Endothelial cell of umbilical vein (primary cell): ENCODE measurements around the gene MCEMP1. TPM values are rescaled to one million over a fixed set of nuclear protein-coding genes. Genes with fewer than 3 reads are reported as not detected.

ENCODE experiments used
- Bru-seq: library from RNA; stranded (reverse); fragments of 400-500 nt; gene quantifications from one replicate; lab custom pipeline; 2021; lab: Mats Ljungman, UMichigan
- BruChase-seq, 2 experiments: library from RNA; stranded (reverse); fragments of 400-500 nt; gene quantifications; one replicate each; lab custom pipeline; 2021; lab: Mats Ljungman, UMichigan
- BruUV-seq: library from RNA; stranded (reverse); fragments of 400-500 nt; replicated peaks from 2 replicates; lab custom pipeline; 2021; lab: Mats Ljungman, UMichigan
- CTCF ChIA-PET: fragments of 300-600, 350-600 bp; sonication (Branson Sonifier 250); formaldehyde crosslinking; loops from one replicate; lab custom pipeline; 2021; ENCODE audit warnings: antibody characterized with exemption, inconsistent platforms; lab: Charles Lee
- POLR2A ChIA-PET: fragments of 300-600, 350-600 bp; sonication (Branson Sonifier 250); formaldehyde crosslinking; loops from one replicate; lab custom pipeline; 2021; ENCODE audit warnings: antibody characterized with exemption, inconsistent platforms; lab: Charles Lee
- DNase-seq: peaks from one replicate; pipeline ENCODE4 v3.0.0-alpha.2; 2011; ENCODE audit warnings: low read depth, low spot score
- FAIRE-seq: peaks from 2 replicates; lab custom pipeline; 2011; peaks lifted over from hg19 to GRCh38; lab: Jason Lieb, UNC
- H2AFZ ChIP-seq: 2 replicates; pipeline ENCODE4 v1.6.0; 2012; ENCODE audit warnings: low read depth, low read length, control low read depth, inconsistent platforms
- H3K27ac ChIP-seq: 2 replicates; pipeline ENCODE4 v1.5.1; 2011; ENCODE audit warnings: low read depth, mild to moderate bottlenecking, control low read depth, low read length, moderate library complexity; ENCODE audit not compliant: insufficient read depth
- H3K27me3 ChIP-seq, 2 experiments: 2 replicates each; pipeline versions ENCODE4 v1.6.0 to v1.6.1; 2011; ENCODE audit warnings: low read length in 2 of 2, mixed read lengths in 1 of 2; ENCODE audit not compliant: control insufficient read depth in 2 of 2, insufficient read depth in 2 of 2
- H3K36me3 ChIP-seq, 2 experiments: 2 replicates in 1 of 2; 3 replicates in 1 of 2; pipeline ENCODE4 v1.5.1; 2011; ENCODE audit warnings: low read length in 2 of 2, mild to moderate bottlenecking in 1 of 2, moderate library complexity in 1 of 2; ENCODE audit not compliant: control insufficient read depth in 2 of 2, insufficient read depth in 2 of 2; ENCODE audit errors: extremely low read depth in 1 of 2
- H3K4me1 ChIP-seq: 3 replicates; pipeline ENCODE4 v1.5.1; 2011; ENCODE audit warnings: mild to moderate bottlenecking, low read length; ENCODE audit not compliant: control insufficient read depth, insufficient read depth; ENCODE audit errors: extremely low read depth
- H3K4me2 ChIP-seq: 2 replicates; pipeline ENCODE4 v1.6.1; 2011; ENCODE audit warnings: low read length, control low read depth, mixed read lengths; ENCODE audit not compliant: insufficient read depth
- H3K4me3 ChIP-seq, 3 experiments: fragments of 200-600 bp in 1 of 3; sonication (generic), shearing (Covaris generic) in 1 of 3; replicated peaks in 1 of 3; 2 replicates each; pipeline ENCODE4 v1.5.1; 2011 to 2016; ENCODE audit warnings: control low read depth in 3 of 3, low read length in 3 of 3, mild to moderate bottlenecking in 2 of 3, inconsistent platforms in 1 of 3, low read depth in 1 of 3, moderate library complexity in 1 of 3; ENCODE audit not compliant: insufficient read depth in 1 of 3
- H3K79me2 ChIP-seq: 2 replicates; pipeline ENCODE4 v1.6.0; 2012; ENCODE audit warnings: low read length, inconsistent platforms; ENCODE audit not compliant: control insufficient read depth, insufficient read depth
- H3K9ac ChIP-seq: replicated peaks from 2 replicates; pipeline ENCODE3; 2011; ENCODE audit warnings: low read length, control low read depth; ENCODE audit not compliant: insufficient read depth; ENCODE audit errors: extremely low read depth
- H3K9me1 ChIP-seq: replicated peaks from 3 replicates; pipeline ENCODE4 v1.6.0; 2011; ENCODE audit warnings: mild to moderate bottlenecking, low read length; ENCODE audit not compliant: control insufficient read depth, insufficient read depth; ENCODE audit errors: extremely low read depth
- H3K9me3 ChIP-seq: replicated peaks from 2 replicates; pipeline ENCODE4 v1.5.1; 2012; ENCODE audit warnings: low read length, inconsistent platforms; ENCODE audit not compliant: control insufficient read depth, insufficient read depth
- H4K20me1 ChIP-seq: replicated peaks from 2 replicates; pipeline ENCODE3; 2011; ENCODE audit warnings: mild to moderate bottlenecking, low read length; ENCODE audit not compliant: control insufficient read depth, insufficient read depth; ENCODE audit errors: extremely low read depth
- EZH2 ChIP-seq: IDR thresholded peaks from 2 replicates; pipeline ENCODE4 v1.6.1; 2012; ENCODE audit warnings: borderline replicate concordance, low read depth, mild to moderate bottlenecking, moderate library complexity, low read length, inconsistent platforms; ENCODE audit not compliant: severe bottlenecking
- FOS ChIP-seq: IDR thresholded peaks from 2 replicates; pipeline ENCODE4 v1.6.1; 2011; ENCODE audit warnings: mild to moderate bottlenecking, low read length, moderate library complexity, borderline replicate concordance; ENCODE audit not compliant: insufficient read depth
- GATA2 ChIP-seq: IDR thresholded peaks from 2 replicates; pipeline ENCODE4 v1.7.0; 2011; ENCODE audit warnings: low read depth, mild to moderate bottlenecking, moderate library complexity, mixed read lengths, low read length; ENCODE audit not compliant: insufficient read length, insufficient read depth
- JUN ChIP-seq: IDR thresholded peaks from 2 replicates; pipeline ENCODE4 v1.6.1; 2011; ENCODE audit warnings: borderline replicate concordance, low read depth; ENCODE audit not compliant: insufficient read length, insufficient read depth
- MAX ChIP-seq: IDR thresholded peaks from 2 replicates; pipeline ENCODE4 v1.6.1; 2011; ENCODE audit not compliant: insufficient read depth, insufficient read length
- MYC ChIP-seq: IDR thresholded peaks from one replicate; pipeline ENCODE4 v1.6.1; 2011; ENCODE audit warnings: mild to moderate bottlenecking, low read depth, low read length
- POLR2A ChIP-seq: IDR thresholded peaks from 2 replicates; pipeline ENCODE4 v1.6.1; 2012; ENCODE audit warnings: low read depth, mild to moderate bottlenecking, control low read depth, low read length
- POLR2AphosphoS5 ChIP-seq: IDR thresholded peaks from 2 replicates; pipeline ENCODE4 v1.6.1; 2012; ENCODE audit warnings: low read depth, mild to moderate bottlenecking, control low read depth, low read length, moderate library complexity; ENCODE audit not compliant: insufficient read depth
- dilution Hi-C: fragments of 300-500 bp; cut with MboI; formaldehyde crosslinking; loops from one replicate; pipeline ENCODE4 v1.15.0; 2019; ENCODE audit warnings: low sequenced_read_pairs; ENCODE audit not compliant: extremely low pct_ligation_motif_present
- intact Hi-C: fragments of 100-400 bp; cut with micrococcal nuclease; formaldehyde crosslinking; loops from one replicate; pipeline ENCODE4 v1.10.0; 2022
- long read RNA-seq: library from polyadenylated mRNA; stranded (forward); transcript quantifications from one replicate; pipeline ENCODE4 v2.0.0, GENCODE V29; 2021
- polyA minus RNA-seq, 3 experiments: library from RNA; depleted of rRNA, polyadenylated mRNA; stranded (reverse); fragments of >200 nt; gene quantifications; 1 replicate in 1 of 3; 2 replicates in 2 of 3; pipeline ENCODE4 v1.2.3, GENCODE V29; 2011
- polyA plus RNA-seq, 4 experiments: library from polyadenylated mRNA; depleted of rRNA in 3 of 4; stranded (reverse) in 3 of 4; unstranded in 1 of 4; fragments of >200 nt; gene quantifications; 2 replicates each; pipeline versions ENCODE4 v1.2.1 to v1.2.3, GENCODE V29; 2011 to 2012; ENCODE audit warnings: missing spikeins in 1 of 4
- total RNA-seq: library from RNA; stranded (reverse); gene quantifications from 2 replicates; pipeline ENCODE4 v1.2.3, GENCODE V29; 2021
- TF ChIP-seq, protein P1 (sequence below), 2 donors: IDR thresholded peaks; 1 replicate in 1 of 2; 2 replicates in 1 of 2; pipeline ENCODE4 v1.5.1; 2011; ENCODE audit warnings: low read length in 2 of 2, mild to moderate bottlenecking in 2 of 2, moderate library complexity in 2 of 2, control low read depth in 1 of 2, inconsistent platforms in 1 of 2, low read depth in 1 of 2; ENCODE audit not compliant: insufficient read depth in 1 of 2; ENCODE audit errors: extremely low read depth in 1 of 2

MCEMP1 gene, protein sequence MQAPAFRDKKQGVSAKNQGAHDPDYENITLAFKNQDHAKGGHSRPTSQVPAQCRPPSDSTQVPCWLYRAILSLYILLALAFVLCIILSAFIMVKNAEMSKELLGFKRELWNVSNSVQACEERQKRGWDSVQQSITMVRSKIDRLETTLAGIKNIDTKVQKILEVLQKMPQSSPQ
- not detected in 2 replicates for total RNA-seq
- not detected in 2 replicates for polyA plus RNA-seq
- 0.06 TPM in 1 of 2 replicates, not detected in the other for polyA plus RNA-seq (2011; cell fraction: cytosol; rRNA removed)
- polyA plus RNA-seq (2011; cell fraction: nucleus; rRNA removed): not detected in 2 replicates
- not detected in 2 replicates for polyA plus RNA-seq (2012)
- not detected in 2 replicates for polyA minus RNA-seq
- not detected for polyA minus RNA-seq (2011; cell fraction: cytosol; rRNA and poly(A)+ RNA removed)
- not detected in 2 replicates for polyA minus RNA-seq (2011; cell fraction: nucleus; rRNA and poly(A)+ RNA removed)
- not detected for Bru-seq, nascent RNA
- not detected for BruChase-seq, experiment 1, labeled RNA remaining after a 6-hour chase
- not detected for BruChase-seq, experiment 2, labeled RNA remaining after a 2-hour chase
- long read RNA-seq: 0 reads

DNA sequence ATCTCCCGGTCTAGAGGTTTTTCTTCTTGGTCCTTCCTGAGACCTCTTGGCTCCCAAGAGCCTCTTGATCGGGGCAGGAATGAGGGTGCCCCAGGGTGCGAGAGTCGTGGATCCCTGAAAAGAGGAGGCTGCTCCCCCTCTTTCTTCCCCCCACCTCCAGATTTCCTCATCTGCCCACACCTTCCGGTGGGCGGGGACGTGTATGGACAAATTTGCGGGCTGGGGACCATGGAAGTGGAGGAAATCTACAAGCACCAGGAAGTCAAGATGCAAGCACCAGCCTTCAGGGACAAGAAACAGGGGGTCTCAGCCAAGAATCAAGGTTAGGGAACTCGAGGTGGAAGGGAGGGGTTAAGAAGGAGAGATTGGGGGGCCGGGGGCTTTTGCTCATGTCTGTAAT, at the start of gene MCEMP1:
TSS of gene MCEMP1 (plus strand) at position 237 of the 400 bp plus-strand sequence. CDS start at position 268, 31 bp downstream.
- no TSS peak for BruUV-seq
- H3K9me1 ChIP-seq: no peaks in the 10 kb centered on the region
- no peaks in the 10 kb centered on the region for H4K20me1 ChIP-seq
- H3K27ac ChIP-seq: no peak within 1 kb of the TSS
- ChIA-PET POLR2A (no interaction called here), CTCF (interaction anchor here (1.1 kb wide), 1 partner anchor 109 kb away, joined by 8 read pairs; no protein-coding TSS in a partner anchor)
- TF ChIP-seq EZH2: no peak
- TF ChIP-seq, protein P1, sequence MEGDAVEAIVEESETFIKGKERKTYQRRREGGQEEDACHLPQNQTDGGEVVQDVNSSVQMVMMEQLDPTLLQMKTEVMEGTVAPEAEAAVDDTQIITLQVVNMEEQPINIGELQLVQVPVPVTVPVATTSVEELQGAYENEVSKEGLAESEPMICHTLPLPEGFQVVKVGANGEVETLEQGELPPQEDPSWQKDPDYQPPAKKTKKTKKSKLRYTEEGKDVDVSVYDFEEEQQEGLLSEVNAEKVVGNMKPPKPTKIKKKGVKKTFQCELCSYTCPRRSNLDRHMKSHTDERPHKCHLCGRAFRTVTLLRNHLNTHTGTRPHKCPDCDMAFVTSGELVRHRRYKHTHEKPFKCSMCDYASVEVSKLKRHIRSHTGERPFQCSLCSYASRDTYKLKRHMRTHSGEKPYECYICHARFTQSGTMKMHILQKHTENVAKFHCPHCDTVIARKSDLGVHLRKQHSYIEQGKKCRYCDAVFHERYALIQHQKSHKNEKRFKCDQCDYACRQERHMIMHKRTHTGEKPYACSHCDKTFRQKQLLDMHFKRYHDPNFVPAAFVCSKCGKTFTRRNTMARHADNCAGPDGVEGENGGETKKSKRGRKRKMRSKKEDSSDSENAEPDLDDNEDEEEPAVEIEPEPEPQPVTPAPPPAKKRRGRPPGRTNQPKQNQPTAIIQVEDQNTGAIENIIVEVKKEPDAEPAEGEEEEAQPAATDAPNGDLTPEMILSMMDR (IDR thresholded peaks at IDR 0.05; ENCODE audit: extremely low read depth in 1 of 2, insufficient read depth in 1 of 2, low read depth in 1 of 2, low read length in 2 of 2): no peak
- no peak for TF ChIP-seq MAX
- TF ChIP-seq POLR2AphosphoS5: no peak
- TF ChIP-seq POLR2A: no peak
- TF ChIP-seq FOS: no peak
- TF ChIP-seq JUN: no peak
- TF ChIP-seq GATA2: no peak
- TF ChIP-seq MYC: no peak
- H3K4me2 ChIP-seq: no peak within 1 kb of the TSS
- H3K4me3 ChIP-seq: no peak within 1 kb of the TSS
- H3K9me3 ChIP-seq: no peaks in the 10 kb centered on the region
- no peak for FAIRE-seq
- H3K4me1 ChIP-seq: peaks cover 6% of the 10 kb centered on the region
- H3K36me3 ChIP-seq: no peaks in the 10 kb centered on the region
- dilution Hi-C loops: no loop called here
- H3K27me3 ChIP-seq: peaks cover 2 to 3% of the 10 kb centered on the region in 2 experiments
- no peak within 1 kb of the TSS for H3K9ac ChIP-seq
- H2AFZ ChIP-seq: no peak within 1 kb of the TSS
- intact Hi-C loops: no loop called here
- no peak for DNase-seq
- peaks cover 11% of the 10 kb centered on the region for H3K79me2 ChIP-seq
